ENCODE measurements around the gene RUNX1. TPM values are rescaled to one million over a fixed set of nuclear protein-coding genes. Genes with fewer than 3 reads are reported as not detected.
A peak's percentile ranks its signal among the peaks of the same experiment; 100 is the strongest.
"Not testable (repeated sequence)": the region's sequence is repeated elsewhere in the genome, so short reads cannot be mapped to it uniquely, and the experiment has no call there.

The RUNX1 gene
- polyA plus RNA-seq, 12 donors: 3.6 to 18.8 (median 6.9) TPM; not detected in 1

DNA sequence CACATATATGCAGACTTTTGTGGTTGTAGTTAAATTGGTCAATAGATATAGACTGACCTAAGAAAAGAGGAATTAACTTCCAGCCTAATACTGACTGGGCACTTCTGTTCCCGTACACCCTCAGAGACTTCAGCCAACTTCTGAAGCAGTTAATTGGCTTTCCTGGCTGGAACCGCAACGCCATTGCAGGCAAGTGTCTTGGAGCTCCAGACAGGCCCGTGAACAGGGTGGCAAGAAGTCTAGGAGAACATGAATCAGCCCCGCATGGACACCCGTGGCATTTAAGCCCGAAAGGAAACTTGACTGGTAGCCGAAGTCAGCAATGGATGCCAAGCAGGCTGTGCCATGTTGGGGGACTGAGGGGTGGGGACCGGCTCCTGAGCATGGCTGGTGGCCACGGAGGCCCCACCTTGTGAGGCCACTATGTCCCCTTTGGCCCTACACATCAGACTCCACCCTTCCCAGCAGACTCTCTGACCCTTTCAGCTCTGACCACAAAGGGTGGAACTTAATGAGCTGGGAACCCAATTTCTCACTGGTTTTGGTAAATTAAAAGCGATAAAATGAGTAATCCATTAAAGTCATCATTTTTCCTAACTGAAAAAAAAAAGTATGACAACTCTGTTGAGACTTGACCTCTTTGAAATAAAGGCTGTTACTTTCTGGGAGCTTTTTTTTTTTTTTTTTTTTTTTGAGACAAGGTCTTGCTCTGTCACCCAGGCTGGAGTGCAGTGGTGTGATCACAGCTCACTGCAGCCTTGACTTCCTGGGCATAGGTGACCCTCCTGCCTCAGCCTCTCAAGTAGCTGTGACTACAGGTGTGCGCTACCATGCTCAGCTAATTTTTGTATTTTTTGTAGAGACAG is 54.1 kb downstream of the RUNX1 start:
- no peak for DNase-seq

DNA sequence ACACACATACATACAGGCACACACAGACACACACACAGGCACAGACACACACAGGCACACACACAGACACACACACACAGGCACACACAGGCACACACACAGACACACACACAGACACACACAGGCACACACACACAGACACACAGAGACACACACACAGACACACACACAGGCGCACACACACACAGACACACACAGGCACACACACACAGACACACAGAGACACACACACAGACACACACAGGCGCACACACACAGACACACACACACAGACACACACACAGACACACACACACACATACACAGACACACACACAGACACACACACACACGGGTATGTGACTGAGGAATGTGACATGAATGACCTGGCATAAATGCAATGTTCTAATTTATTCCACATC is 55.6 kb downstream of the RUNX1 start:
- not testable (repeated sequence) for DNase-seq

DNA sequence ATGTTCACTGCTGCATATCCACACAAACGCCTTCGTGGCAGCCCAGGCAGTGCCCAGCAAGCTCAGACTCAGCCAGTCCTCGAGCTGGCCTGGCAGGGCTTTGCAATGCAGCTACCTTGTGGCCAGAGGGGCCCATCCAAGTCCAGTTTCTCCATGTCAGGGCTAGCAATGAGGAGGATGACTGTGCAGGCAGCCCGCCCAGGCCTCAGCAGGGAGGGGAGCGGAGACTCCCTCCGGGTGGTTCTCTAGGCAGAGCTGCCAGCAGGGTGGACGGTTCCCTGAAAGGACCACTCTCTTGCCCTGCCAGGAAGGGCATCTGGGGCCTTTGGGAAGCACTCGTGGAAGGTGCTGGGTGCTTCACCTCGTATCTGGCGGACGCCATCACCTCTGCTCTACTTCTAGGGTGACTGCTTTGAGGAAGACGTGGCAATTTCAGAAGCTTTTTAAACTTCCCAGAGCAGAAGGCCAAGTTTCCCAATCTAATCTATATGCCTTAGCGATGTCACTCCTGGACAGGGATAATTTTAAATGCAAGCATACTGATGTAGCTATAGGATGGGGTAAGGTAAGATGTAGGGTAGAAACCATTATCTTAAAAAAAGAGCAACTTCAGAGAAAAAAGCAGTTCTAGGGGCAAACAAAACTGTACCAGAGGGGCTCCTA is 56.2 kb downstream of the RUNX1 start:
- no peak for DNase-seq

DNA sequence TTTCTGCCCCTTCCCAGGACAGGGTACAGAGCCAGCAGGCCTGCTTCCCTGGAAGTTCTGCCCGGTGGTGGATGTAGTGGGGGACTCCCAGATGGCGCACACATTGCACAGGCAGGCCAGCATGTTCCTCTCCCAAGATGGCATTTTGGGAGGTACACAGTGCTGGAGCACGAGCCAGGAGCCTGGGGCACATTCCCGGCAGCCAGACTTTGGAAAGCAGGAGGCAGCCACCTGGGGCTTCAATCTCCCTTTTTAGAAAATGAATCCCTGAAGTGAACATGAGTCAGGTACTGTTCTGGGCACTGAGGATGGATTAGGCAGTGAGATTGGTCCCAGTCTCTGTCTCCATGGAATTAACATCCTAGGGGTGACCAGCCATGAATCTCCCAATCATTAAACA is 56.9 kb downstream of the RUNX1 start:
- DNase-seq: no peak

- no peak for DNase-seq
Measured at GRCh38 chr21:34991366-34991957, 57.6 kb downstream of the RUNX1 start.

DNA sequence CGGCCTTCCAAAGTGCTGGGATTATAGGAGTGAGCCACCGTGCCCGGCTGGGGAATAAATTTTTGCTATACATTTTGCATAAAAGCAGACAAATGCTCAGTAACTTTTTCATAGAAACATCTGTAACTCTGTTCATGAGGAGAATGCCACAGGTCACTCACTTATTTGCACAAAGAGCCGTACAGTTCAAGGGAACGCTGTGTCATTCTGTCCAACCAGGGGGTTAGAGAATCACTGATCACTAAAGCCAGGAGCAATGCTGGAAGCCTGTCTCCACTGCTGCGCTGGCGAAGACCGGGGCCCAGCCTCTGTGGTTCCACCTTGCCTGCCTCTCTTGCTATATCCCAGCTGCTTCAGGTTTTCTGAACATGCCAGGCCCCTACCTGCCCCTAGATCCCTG is 58.3 kb downstream of the RUNX1 start:
- no peak for DNase-seq

- no peak for DNase-seq
Measured at GRCh38 chr21:34989337-34990151, 59.6 kb downstream of the RUNX1 start.

DNA sequence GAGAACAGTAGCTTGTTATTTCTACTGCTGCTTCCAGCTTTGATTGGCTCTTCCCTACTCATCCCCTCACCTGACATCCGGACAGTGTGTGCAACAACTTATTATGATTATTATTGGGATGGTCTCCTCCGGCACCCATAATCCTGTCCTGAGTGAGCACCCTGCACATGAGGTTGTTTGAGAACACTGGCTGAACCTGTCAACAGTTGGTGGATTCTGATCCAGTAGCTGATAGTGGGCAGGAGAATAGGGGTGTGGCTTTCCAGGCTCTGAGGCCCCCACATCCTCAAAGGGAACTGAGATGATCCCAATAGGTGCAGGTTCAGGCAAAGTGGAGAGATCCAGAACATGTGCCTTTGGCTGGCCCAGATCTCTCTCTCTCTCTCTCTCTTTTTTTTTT is 60.5 kb downstream of the RUNX1 start:
- DNase-seq: no peak

DNA sequence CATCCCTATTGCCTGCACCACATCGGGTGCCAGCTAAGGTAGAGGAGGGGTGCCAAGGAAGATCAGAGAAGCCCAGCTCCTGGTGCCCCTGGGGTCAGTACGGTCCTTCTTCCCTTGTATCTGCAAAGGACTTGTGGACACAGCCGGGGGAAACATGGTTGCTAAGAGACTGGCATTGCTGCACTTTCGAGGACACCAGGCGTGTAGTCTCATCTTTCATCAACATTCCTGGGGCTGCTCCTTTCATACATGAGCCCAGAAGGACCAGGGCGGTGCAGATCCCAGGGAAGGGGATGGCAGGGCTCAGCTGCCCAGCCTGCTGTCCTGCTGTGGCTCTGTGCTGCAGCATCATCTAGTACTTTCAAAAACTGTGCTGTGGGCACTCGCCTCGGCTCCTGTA is 61.0 kb downstream of the RUNX1 start:
- DNase-seq: no peak

DNA sequence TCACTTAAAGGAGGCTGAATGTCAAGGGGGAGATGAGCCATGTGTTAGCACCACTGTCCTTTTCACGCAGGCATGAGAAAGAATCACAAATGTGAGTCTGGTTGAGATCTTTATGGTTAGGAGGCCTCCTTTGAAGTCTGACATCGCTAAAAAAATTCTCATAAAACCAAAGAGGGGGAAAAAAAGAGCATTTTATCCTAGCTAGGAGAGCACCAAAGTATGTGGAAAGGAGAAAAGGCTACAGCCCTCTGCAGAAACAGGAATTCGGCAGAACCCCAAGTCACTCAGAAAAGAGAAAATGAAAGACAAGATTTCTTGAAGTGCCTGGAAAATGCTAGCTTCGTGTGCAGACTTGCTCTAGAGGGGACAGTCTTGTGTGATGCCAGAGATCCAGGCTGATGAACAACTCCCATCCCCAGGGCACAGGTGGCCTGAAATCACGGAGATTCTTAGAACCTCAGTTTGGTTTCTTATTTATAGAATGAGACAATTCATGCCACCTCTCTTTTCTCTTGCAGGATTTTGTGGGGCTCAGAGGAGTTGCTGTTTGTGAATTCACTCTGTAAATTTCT is 61.5 kb downstream of the RUNX1 start:
- DNase-seq: no peak

GRCh38 chr21:34986561-34987500 is 62.3 kb downstream of the RUNX1 start:
- DNase-seq: no peak

GRCh38 chr21:34984356-34985058 is 64.6 kb downstream of the RUNX1 start:
- no peak for DNase-seq

DNA sequence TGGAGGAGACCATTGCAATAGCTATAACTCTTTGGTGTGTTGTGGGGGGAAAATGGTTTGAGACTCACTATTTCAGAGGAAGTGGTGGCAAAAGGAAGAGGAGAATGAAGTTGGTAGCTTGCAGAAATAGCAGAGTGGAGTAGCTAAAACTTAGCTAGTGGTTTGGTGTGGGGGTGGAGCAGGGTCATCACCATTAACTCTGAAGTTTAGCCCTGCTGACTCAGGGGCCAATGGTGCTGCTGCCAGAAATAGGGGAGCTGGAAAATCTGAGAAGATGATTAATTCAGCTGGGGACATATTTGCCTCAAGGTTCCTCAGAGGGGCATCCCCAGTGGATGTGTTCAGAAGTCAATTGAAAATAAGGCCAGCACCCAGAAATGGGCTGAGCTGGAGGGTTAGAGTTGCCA is 65.4 kb downstream of the RUNX1 start:
- no peak for DNase-seq

DNA sequence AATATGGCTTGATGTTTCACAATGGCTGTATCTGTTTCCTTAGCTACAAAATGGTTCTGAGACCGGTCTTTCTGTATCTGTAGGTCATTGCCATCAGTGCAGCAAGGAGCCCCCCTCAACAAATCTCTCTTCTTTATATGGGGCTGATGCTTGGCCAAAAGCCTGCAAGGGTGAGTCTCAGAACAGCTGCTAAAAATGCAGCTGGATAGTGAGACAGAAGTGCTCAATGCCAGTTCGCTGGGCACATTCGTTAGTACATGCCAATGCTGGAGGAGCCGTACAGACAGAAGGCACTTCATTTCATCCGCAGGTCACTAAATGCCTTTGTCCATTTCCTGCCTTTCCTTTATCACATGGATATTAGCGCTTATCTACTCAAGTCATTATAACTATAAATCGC is 67.3 kb downstream of the RUNX1 start:
- DNase-seq: no peak

- peak; percentile 45 for DNase-seq
Measured at GRCh38 chr21:34980423-34981115, 68.5 kb downstream of the RUNX1 start.

DNA sequence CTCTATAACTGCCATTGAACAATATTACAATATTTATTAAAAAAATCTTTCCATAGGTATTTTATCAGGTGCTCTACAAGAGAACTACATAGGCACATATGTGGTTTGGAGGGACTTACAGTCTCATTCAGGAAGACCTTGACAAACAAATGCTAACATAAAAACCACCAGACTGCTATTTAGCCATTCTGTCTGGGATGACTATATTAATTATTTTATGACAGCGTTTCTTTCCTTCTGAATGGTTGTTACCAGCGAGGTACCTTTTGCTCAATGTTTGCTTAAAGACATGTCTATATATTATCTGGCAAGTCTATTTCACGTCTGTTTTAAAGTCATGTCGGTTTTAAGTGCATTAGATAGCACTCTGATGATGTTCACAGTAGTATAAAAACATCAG is 69.7 kb downstream of the RUNX1 start:
- DNase-seq: no peak

DNA sequence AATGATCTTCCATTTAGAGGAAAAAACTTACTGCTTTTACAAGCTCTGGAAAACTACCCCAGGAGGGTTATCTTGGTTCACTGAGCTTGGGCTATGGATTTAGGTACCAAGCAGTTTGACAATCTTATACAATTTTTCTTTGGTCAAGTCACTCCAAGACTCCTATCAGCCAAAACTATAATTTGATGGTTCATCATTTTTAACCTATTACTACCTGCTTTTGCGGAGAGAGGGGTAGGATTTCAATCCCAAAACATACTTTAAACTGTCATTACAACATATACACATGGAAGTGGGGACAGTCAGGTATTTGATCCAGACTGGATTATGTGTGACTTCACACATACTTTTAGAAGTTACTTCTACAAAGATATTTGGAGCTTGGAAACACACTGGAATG is 71.8 kb downstream of the RUNX1 start:
- DNase-seq: no peak

DNA sequence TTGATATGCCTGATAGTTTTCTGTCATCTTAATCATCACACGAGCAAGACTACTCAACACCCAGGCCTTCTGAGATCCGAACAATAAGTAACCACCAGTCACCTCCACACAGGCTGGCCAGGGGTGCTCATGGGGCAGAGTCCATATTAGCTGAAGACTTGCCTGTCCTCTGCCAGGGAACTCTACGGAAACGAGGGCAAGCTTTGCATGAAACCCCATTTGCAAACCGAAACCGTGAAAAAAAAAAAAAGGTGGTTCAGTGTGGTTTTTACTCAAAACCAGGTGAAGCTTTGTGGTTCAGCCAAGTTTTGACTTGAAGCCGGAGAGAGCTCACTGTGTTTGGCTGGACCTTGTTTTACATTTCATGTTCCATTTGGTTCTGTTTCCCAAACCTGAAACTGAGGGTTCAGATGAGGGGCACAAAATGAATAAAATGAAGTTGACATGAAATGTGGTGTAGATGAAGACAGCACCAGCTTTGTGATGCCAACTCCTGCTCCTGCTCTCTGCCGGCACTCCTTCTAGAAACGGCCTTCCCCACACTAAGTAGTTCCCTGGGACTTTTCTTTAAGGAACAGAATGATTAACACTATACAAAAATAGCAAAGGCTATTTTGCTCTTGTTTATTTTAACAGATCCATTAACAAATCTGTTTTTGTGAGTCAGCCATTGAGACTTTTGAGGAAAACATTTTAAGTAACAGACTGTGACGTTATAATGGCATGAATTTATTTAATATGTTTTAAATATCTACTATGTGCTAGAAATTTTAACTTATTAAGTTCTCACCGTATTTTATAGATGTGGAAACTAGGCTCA is 74.7 kb downstream of the RUNX1 start:
- DNase-seq: no peak

Measured in muscle of arm (tissue), 12 donors.